Activated naive CD4-positive, alpha-beta T cell treated with anti-CD3 and anti-CD28 coated beads, Interleukin-2, amount 50 U/mL, for 72 hours (primary cell): ENCODE measurements around the gene HP. TPM values are rescaled to one million over a fixed set of nuclear protein-coding genes. Genes with fewer than 3 reads are reported as not detected.
"Not testable (repeated sequence)": the region's sequence is repeated elsewhere in the genome, so short reads cannot be mapped to it uniquely, and the experiment has no call there.

Source experiments
- ATAC-seq, 2 donors: fragments of 150-1000 bp; cut with Tn5 transposase; 2 replicates each; pipeline ENCODE4 v1.10.0; 2021; ENCODE audit warnings: mild to moderate bottlenecking in 2 of 2, moderate library complexity in 2 of 2
- DNase-seq, 2 donors: peaks; one replicate each; pipeline ENCODE4 v3.0.0; 2021 to 2022; ENCODE audit warnings: low spot score in 2 of 2
- H3K27ac Mint-ChIP-seq, 2 donors: one replicate each; pipeline ENCODE4 v1.8.0; 2022; ENCODE audit warnings: mild to moderate bottlenecking in 2 of 2, mixed read lengths in 2 of 2
- H3K36me3 Mint-ChIP-seq, 2 donors: one replicate each; pipeline ENCODE4 v1.8.0; 2022; ENCODE audit warnings: mixed read lengths in 2 of 2
- H3K9me3 Mint-ChIP-seq, 2 donors: one replicate each; pipeline ENCODE4 v1.8.0; 2022; ENCODE audit warnings: mixed read lengths in 2 of 2
- total RNA-seq, 2 donors: library from RNA; stranded (reverse); gene quantifications; one replicate each; pipeline ENCODE4 v1.2.3, GENCODE V29; 2022

The HP gene
- total RNA-seq, 2 donors from 2014 or later, result not detected

DNA sequence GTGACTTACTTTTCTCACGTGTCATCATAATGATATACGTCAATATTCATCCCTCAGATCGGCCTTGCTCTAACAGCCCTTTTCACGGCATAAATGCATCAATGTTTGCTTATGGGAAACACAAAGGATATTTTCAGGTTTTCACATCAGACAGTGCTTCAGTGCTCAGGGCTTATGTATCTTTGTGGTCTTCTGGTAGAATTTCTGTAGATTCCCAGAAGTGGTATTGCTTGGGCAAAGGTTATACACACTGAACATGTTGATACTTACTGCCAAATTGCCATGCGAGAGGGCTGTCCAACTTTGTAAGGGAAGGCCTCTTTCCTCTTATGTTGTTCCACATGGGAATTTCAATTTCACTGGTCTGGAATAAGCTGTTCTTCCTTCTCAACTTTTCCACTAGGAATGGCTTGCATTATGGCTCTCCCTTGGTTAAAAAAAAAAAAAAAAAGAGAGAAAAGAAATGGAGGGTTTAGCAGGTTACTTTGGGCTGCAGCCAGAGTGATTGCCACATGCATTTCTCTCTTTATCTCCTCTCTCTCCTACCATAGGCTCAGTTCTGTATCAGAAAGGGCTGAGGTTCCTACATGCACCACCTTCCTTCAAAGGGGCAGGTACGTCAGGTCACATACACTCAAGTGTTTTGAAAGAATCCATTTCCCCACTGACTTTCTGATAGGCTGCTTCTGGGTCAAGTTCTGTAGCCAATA is 26.5 kb upstream of the HP start:
- Mint-ChIP-seq H3K9me3 (no peaks in the 10 kb centered on the region), H3K27ac (peak overlapping the region in 1 of 2 donors; percentile 13), H3K36me3 (peaks cover 8 to 13% of the 10 kb centered on the region in 2 donors)
- DNase-seq (no peak), ATAC-seq (no peak)

DNA sequence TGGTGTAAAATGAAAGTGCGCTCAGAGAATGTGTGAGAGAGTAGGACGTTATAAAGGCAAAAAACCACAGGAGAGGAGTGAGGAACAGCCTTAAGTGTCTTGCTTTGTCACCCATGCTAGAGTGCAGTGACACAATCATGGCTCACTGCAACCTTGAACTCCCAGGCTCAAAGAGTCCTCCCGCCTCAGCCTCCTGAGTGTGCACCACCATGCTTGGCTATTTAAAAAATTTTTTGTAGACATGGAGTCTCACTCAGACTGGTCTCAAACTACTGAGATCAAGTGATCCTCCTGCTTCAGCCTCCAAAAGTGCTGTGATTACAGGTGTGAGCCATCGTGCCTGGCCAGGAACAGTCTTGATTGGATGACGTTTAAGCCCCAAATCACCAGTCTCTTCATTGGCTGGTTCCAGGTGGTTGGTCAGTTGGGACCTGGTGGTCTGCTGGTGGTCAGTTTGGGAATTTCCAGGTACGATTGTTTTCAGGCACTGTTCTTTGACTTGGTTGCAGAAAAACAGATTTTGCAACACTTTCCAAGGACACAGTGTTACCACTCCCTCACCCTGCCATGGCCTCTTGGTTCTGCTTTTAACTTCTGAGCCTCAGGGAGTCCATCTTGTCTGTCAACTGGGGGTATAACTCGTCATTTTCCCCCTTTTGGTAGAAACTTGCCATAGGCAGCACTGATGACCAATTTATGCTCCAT is 24.6 kb upstream of the HP start:
- no peak for ATAC-seq
- H3K9me3 Mint-ChIP-seq, result no peaks in the 10 kb centered on the region
- peak overlapping the region in 1 of 2 donors; percentile 36 for H3K27ac Mint-ChIP-seq
- no peak for DNase-seq
- no peaks in the 10 kb centered on the region for H3K36me3 Mint-ChIP-seq

DNA sequence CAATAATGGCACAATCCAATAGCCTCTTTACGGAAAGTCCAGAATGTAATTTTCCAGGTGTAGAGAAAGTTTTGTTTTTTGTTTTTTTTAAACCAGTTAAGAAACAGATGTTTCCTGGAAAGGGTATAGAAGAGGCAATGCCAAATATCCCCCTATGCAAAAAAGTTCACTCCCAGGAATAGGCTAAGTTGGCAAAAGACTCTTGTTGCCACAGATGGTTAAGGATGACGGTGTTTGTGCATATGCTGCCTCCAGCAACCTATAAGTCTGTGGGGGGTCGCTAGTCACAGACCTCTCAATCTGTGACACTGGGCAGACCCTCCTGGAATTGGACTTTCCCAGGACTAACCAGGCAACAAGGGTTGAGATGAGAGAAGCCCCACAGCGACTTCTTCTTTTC is 20.9 kb upstream of the HP start:
- Mint-ChIP-seq H3K9me3 (no peaks in the 10 kb centered on the region), H3K36me3 (no peaks in the 10 kb centered on the region), H3K27ac (no peak overlapping the region)
- no peak for DNase-seq
- no peak for ATAC-seq

DNA sequence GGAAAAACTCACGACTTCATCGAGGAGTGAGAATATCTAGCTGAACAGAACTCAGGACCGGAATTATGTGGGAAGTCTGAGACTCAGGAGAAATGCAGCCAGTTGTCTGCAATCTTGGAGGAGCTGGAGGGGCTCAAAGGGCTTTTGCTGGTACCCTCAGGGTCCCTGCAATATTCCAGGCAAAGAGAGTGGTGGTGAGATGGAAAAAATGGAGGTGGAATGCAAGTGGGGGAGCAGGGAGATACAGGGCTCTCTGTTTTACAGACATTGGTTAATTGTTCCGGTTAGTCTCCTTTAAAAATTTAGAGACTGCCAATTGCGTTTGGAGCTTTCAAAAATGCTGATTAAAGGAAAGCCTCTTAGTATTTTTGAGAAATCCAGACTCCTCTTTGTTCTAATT is 18.2 kb upstream of the HP start:
- Mint-ChIP-seq H3K9me3 (no peaks in the 10 kb centered on the region), H3K36me3 (peaks cover 0 to 1% of the 10 kb centered on the region in 2 donors), H3K27ac (no peak overlapping the region)
- DNase-seq (no peak), ATAC-seq (no peak)

DNA sequence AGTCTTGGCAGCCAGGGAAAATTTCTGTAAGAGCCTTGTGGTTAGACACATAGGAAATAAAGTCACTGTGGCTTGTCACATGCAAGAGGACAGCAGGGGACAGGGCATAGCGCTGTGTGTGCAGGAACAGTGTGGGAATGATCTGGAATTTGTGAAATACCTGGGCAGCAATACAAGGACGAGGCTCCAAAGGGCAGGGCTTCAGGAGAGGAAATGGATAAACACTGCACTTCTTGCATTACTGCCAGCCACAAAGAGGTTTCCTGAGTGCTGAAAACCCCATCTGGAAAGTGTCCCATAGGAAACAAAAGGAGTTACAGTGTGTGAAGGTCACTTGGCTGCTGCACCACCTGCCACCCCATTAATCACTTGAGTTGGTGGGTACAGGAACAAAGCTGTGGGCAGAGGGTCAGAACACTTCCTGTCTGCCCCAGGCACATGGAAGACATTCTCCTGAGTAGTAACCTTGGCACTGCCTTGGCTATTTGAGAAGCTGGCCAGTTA is 12.1 kb upstream of the HP start:
- no peak for ATAC-seq

DNA sequence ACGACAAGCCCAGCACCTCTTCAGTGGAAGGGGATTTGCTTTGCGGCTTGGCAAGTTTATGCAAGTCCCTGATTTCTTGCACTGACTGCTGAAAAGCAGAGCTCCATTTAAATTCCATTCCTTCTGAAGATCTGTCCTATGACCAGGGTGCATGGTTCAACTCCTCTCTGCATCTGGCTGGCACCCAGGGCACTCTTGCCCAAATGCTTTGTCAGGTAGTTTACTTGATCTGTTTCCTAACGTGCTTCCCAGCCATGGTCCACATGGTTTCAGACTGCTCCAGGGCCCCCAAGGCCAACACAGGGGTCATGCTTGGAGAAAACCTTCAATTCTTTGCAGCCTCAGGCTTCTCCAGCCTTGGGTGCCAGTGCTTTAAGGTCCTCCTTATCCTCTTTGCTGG is 11.2 kb upstream of the HP start:
- Mint-ChIP-seq H3K9me3 (no peaks in the 10 kb centered on the region), H3K27ac (peak overlapping the region in 1 of 2 donors; percentile 40), H3K36me3 (peaks cover 0 to 19% of the 10 kb centered on the region in 2 donors)
- ATAC-seq, result no peak
- DNase-seq, result no peak

More for the DNA sequence above, 12.1 kb upstream of the HP start:
- H3K36me3 Mint-ChIP-seq, result peaks cover 0 to 19% of the 10 kb centered on the region in 2 donors
- DNase-seq, result no peak
- no peaks in the 10 kb centered on the region for H3K9me3 Mint-ChIP-seq
- H3K27ac Mint-ChIP-seq, result no peak overlapping the region

DNA sequence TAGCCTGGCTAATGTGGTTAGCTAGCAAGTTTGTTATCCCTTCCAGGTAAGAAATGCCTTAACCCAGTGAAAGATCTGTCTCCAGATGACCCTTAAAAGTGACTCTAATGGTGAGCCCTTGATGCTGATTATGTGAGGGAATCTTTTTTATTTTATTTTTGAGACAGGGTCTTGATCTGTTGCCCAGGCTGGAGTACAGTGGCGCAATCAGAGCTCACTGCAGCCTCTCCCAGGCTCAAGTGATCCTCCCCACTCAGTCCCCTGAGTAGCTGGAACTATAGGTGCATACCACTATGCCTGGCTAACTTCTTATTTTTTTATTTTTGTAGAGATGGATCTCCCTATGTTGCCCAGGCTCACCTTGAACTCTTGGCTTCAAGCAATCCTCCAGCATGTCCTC is 10.8 kb upstream of the HP start:
- DNase-seq (no peak), ATAC-seq (no peak)
- peaks cover 0 to 19% of the 10 kb centered on the region in 2 donors for H3K36me3 Mint-ChIP-seq
- no peak overlapping the region for H3K27ac Mint-ChIP-seq
- H3K9me3 Mint-ChIP-seq, result no peaks in the 10 kb centered on the region

DNA sequence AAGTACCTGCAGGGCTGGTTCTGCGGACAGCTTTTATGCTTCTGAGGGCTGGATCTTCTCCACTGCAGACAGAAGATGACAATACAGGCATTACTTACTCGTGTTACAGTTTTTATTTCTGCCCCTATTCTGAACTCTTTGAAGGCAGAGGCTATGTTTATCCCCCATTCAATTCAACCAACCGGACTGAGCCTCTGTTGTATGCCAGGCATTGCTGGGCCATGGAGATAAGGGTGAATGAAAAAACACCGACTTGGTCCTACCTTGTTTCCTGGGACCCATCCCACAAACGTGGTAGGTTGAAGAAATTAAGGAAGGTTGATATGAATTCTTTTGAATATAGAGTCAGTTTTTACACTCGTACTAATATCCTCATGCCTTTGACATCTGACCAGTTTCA is 10.0 kb upstream of the HP start:
- peaks cover 7 to 19% of the 10 kb centered on the region in 2 donors for H3K36me3 Mint-ChIP-seq

DNA sequence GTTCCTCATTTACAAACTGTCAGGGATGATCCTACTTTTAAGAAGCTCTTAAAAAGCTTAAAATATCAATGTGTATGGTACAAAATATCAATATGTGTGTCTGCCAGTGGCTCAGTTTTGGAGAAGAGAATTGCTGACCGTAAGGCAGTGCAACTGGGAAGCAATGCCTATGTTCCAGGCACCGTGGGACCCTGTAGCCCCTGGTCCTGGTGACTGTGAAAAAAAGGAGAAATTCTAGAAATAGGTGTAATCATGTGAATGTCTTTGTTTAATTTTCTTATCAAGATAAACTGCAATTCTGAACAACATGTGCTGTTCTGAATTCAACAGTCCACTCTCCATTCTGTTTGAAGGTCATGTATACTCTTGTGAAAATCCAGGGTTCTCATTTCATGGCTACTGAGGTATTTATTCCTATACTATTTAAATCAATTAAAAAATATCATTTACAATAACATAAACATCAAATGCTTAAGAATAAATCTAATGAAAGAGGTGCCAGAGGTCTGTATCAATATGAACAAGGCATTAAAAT is 9.4 kb upstream of the HP start:
- H3K36me3 Mint-ChIP-seq, result peaks cover 11 to 21% of the 10 kb centered on the region in 2 donors
- H3K27ac Mint-ChIP-seq, result no peak overlapping the region
- ATAC-seq (no peak), DNase-seq (no peak)
- peaks cover 1 to 2% of the 10 kb centered on the region in 2 donors for H3K9me3 Mint-ChIP-seq

More for the DNA sequence above, 10.0 kb upstream of the HP start:
- DNase-seq (no peak), ATAC-seq (no peak)
- Mint-ChIP-seq H3K27ac (no peak overlapping the region), H3K9me3 (no peaks in the 10 kb centered on the region)

DNA sequence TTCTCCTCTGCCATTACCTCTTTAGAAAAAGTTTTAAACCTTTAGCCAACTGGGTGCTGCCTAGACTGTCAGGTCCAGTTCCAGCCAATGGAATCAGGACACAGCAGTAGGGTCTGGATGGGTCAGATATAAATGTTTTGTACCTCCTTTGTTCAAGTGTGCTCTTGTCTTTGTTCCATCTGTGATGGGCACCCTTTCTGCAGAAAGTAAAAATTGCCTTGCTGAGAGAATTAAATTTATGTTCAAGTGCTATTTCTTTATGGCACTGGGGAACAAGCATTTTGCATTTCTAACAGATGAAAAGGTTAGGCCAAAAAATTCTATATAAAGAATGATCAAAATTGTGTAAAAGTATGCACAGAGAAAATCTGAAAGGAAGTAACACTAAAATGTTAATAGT is 5.2 kb upstream of the HP start:
- H3K36me3 Mint-ChIP-seq, result peaks cover 5 to 15% of the 10 kb centered on the region in 2 donors
- H3K9me3 Mint-ChIP-seq, result peaks cover 4 to 5% of the 10 kb centered on the region in 2 donors
- ATAC-seq, result no peak
- no peak overlapping the region for H3K27ac Mint-ChIP-seq
- DNase-seq, result no peak

DNA sequence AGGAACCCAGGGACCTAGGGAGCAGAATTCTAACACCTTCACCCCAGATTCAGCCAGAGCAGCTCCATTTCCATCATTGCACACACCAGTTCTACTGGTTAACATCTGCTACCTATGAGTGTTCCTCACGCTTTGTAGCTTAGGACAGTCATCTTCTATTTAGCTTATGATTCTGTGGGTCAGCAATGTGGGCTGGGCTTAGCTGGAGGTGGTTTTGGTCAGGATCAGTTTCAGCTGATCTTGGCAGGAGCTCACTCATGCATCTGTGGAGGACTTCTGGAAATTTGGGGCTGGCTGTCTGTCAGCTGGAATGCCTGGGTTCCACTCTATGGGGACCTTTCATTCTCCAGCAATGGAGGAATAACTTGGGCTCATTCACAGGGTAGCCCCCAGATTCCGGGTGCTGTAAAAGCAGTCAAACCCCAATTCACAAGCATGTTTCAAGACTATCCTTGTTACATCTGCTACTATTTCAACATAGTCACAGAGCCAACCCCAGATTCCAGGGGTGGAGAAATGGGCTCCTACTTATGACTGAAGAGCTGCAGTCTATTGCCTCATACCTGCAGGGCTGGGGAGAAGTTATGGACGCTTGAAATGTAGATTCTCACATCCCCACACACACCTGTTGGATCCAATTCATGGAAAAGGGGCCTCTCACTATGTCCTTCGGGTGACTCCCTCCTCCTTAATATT is 3.4 kb upstream of the HP start:
- Mint-ChIP-seq H3K27ac (no peak overlapping the region), H3K9me3 (peaks cover 4 to 5% of the 10 kb centered on the region in 2 donors), H3K36me3 (peaks cover 5 to 15% of the 10 kb centered on the region in 2 donors)
- ATAC-seq, result no peak
- DNase-seq, result no peak

DNA sequence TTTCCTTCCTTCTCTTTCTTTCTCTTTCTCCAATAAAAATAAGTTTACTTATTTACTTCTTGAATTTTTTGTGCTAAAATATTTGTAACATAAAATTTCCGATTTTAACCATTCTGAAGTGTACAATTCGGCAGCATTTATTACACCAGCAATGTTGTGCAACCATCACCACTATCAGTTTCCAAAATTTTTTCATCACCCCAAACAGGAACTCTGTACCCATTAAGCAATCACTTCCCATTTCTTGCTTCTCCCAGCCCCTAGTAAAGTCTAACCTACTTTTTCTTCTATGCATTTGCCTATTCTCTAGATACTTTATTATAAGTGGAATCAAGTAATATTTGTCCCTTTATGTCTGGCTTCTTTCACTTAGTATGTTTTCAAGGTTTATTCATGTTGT is 2.5 kb upstream of the HP start:
- no peak for ATAC-seq
- H3K9me3 Mint-ChIP-seq, result peaks cover 4 to 5% of the 10 kb centered on the region in 2 donors
- peaks cover 5 to 15% of the 10 kb centered on the region in 2 donors for H3K36me3 Mint-ChIP-seq
- H3K27ac Mint-ChIP-seq, result no peak overlapping the region
- no peak for DNase-seq

DNA sequence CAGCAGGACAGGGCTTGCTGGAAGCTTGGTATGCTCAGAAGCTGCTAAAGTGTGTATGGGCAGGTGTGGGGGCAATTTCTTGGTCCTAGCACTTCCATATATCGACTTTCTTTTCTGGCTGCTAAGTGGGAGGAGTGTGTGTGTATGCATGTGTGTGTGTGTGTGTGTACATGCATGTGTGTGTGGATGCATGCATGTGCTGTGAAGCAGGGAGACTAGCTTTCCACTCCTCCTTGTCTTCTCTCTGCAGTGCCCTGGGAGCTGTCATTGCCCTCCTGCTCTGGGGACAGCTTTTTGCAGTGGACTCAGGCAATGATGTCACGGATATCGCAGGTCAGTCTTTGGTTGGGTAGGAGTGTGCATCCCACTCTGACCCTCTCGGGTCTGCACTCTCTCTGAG is 1.6 kb downstream of the HP start:
- no peaks in the 10 kb centered on the region for H3K9me3 Mint-ChIP-seq
- ATAC-seq (no peak), DNase-seq (no peak)
- H3K36me3 Mint-ChIP-seq, result no peaks in the 10 kb centered on the region
- H3K27ac Mint-ChIP-seq, result no peak overlapping the region

DNA sequence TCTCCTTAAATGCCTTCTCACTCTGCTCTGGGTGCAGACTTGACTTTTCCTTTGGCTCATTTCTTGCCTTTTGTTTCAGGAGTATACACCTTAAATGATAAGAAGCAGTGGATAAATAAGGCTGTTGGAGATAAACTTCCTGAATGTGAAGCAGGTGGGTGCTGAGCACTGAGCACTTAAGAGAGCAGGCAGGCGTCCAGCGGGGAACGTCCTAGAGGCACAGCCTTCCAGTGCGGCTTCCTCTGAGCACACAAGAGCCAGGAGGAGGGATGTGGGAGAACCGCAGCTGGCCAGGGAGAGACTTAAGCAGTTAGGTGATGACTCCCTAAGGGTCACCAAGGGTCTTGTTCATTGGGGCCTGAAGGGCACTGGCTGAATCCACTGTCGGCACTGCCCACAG is 3.0 kb downstream of the HP start:
- not testable (repeated sequence) for H3K36me3 Mint-ChIP-seq, ATAC-seq, H3K27ac Mint-ChIP-seq, H3K9me3 Mint-ChIP-seq, DNase-seq

DNA sequence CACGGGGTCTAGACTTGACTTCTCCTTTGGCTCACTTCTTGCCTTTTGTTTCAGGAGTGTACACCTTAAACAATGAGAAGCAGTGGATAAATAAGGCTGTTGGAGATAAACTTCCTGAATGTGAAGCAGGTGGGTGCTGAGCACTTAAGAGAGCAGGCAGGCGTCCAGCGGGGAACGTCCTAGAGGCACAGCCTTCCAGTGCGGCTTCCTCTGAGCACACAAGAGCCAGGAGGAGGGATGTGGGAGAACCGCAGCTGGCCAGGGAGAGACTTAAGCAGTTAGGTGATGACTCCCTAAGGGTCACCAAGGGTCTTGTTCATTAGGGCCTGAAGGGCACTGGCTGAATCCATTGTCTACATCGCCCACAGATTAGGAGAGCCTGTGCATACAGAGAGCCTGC is 4.8 kb downstream of the HP start:
- not testable (repeated sequence) for DNase-seq, H3K27ac Mint-ChIP-seq, H3K9me3 Mint-ChIP-seq, ATAC-seq, H3K36me3 Mint-ChIP-seq

DNA sequence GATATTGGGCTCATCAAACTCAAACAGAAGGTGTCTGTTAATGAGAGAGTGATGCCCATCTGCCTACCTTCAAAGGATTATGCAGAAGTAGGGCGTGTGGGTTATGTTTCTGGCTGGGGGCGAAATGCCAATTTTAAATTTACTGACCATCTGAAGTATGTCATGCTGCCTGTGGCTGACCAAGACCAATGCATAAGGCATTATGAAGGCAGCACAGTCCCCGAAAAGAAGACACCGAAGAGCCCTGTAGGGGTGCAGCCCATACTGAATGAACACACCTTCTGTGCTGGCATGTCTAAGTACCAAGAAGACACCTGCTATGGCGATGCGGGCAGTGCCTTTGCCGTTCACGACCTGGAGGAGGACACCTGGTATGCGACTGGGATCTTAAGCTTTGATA is 6.1 kb downstream of the HP start:
- no peaks in the 10 kb centered on the region for H3K9me3 Mint-ChIP-seq
- no peak overlapping the region for H3K27ac Mint-ChIP-seq
- ATAC-seq (no peak), DNase-seq (no peak)
- H3K36me3 Mint-ChIP-seq, result no peaks in the 10 kb centered on the region

DNA sequence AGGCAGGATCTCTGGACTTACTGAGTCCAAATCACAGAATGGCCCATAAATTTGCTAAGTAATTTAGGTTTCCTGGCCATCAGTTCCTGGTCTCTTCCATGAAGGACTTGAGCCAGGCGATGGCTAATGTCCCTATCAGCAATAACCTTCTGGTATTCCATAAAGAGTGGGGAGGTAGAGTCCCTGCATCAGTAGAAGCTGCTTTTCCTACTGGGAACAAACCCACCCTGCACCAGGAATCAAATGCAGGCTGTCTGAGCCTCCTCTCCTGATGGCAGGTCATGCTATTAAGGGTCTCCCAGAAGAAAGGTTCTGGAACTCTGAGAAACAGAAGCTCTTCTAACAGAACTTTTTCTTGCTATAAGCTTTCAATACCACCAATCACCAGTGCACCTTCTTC is 7.3 kb downstream of the HP start:
- no peaks in the 10 kb centered on the region for H3K9me3 Mint-ChIP-seq
- no peak for ATAC-seq
- H3K27ac Mint-ChIP-seq, result no peak overlapping the region
- no peaks in the 10 kb centered on the region for H3K36me3 Mint-ChIP-seq
- DNase-seq, result no peak
